PC-3 (cell line): ENCODE data around the gene ALX3. TPM values are rescaled to one million over a fixed set of nuclear protein-coding genes. Genes with fewer than 3 reads are reported as not detected.

Experiments used
- ATAC-seq: fragments of 200-7000 bp; cut with Tn5 transposase; 2 replicates; pipeline ENCODE4 v1.9.1; 2020; ENCODE audit warnings: mild to moderate bottlenecking, moderate library complexity
- BruUV-seq: library from RNA; stranded (reverse); fragments of 400-500 nt; replicated peaks from 2 replicates; lab custom pipeline; 2021; lab: Mats Ljungman, UMichigan
- CTCF ChIA-PET: fragments of 300-600 bp; sonication (Branson Sonifier 250); formaldehyde crosslinking; loops from one replicate; lab custom pipeline; 2022; ENCODE audit warnings: antibody characterized with exemption; lab: Charles Lee
- POLR2A ChIA-PET: fragments of 300-600 bp; sonication (Branson Sonifier 250); formaldehyde crosslinking; loops from one replicate; lab custom pipeline; 2022; ENCODE audit warnings: antibody characterized with exemption; ENCODE audit not compliant: unreplicated experiment; lab: Charles Lee
- DNase-seq: peaks from one replicate; pipeline ENCODE4 v3.0.0-alpha.2; 2015
- H2AFZ ChIP-seq: fragments of 300-600 bp; sonication (generic); 2 replicates; pipeline ENCODE4 v1.6.0; 2016; ENCODE audit warnings: antibody characterized with exemption, low read length
- H3F3A ChIP-seq: fragments of 300-600 bp; sonication (generic); one replicate; pipeline ENCODE4 v1.6.0; 2017; ENCODE audit warnings: antibody characterized with exemption, low read length, control low read depth, mild to moderate bottlenecking; ENCODE audit not compliant: unreplicated experiment
- H3K27ac ChIP-seq: fragments of 300-600 bp; sonication (generic); 2 replicates; pipeline ENCODE4 v1.5.1; 2016; ENCODE audit warnings: mild to moderate bottlenecking, low read length
- H3K27me3 ChIP-seq: fragments of 300-600 bp; sonication (generic); 2 replicates; pipeline ENCODE4 v1.6.1; 2016; ENCODE audit warnings: low read length, mixed read lengths
- H3K36me3 ChIP-seq: fragments of 300-600 bp; sonication (generic); 2 replicates; pipeline ENCODE4 v1.6.1; 2016; ENCODE audit warnings: low read depth, mixed run types, low read length, mixed read lengths
- H3K4me1 ChIP-seq: fragments of 300-600 bp; sonication (generic); 2 replicates; pipeline ENCODE4 v1.5.1; 2016; ENCODE audit warnings: low read length; ENCODE audit not compliant: insufficient read depth
- H3K4me2 ChIP-seq: fragments of 300-600 bp; sonication (generic); 2 replicates; pipeline ENCODE4 v1.6.0; 2016; ENCODE audit warnings: low read length
- H3K4me3 ChIP-seq: fragments of 300-600 bp; sonication (generic); 2 replicates; pipeline ENCODE4 v1.5.1; 2016; ENCODE audit warnings: mild to moderate bottlenecking, low read length, mixed read lengths
- H3K79me2 ChIP-seq: fragments of 300-600 bp; sonication (generic); 2 replicates; pipeline ENCODE4 v1.6.1; 2017; ENCODE audit warnings: low read length, mixed read lengths
- H3K9ac ChIP-seq: fragments of 300-600 bp; sonication (generic); 2 replicates; pipeline ENCODE4 v1.6.0; 2016; ENCODE audit warnings: mild to moderate bottlenecking, low read length
- H3K9me2 ChIP-seq: fragments of 300-600 bp; sonication (generic); replicated peaks from 2 replicates; pipeline ENCODE4 v1.6.1; 2016; ENCODE audit warnings: mixed run types, low read length, mixed read lengths
- H3K9me3 ChIP-seq: fragments of 300-600 bp; sonication (generic); 2 replicates; pipeline ENCODE4 v1.6.1; 2016; ENCODE audit warnings: low read length, mixed read lengths
- H4K20me1 ChIP-seq: fragments of 300-600 bp; sonication (generic); 2 replicates; pipeline ENCODE4 v1.6.1; 2016; ENCODE audit warnings: low read length, mixed read lengths
- EZH2 ChIP-seq: fragments of 300-600 bp; sonication (generic); IDR thresholded peaks from one replicate; pipeline ENCODE4 v1.6.1; 2017; ENCODE audit warnings: antibody characterized with exemption, mild to moderate bottlenecking, low read length; ENCODE audit not compliant: unreplicated experiment
- EZH2phosphoT487 ChIP-seq: fragments of 300-600 bp; sonication (generic); IDR thresholded peaks from 2 replicates; pipeline ENCODE4 v1.6.1; 2018; ENCODE audit warnings: mild to moderate bottlenecking, antibody characterized with exemption, low read length, borderline replicate concordance
- intact Hi-C: fragments of 100-400 bp; cut with micrococcal nuclease; formaldehyde crosslinking; loops from 2 replicates; pipeline ENCODE4 v1.9.0; 2023
- total RNA-seq: library from RNA; depleted of rRNA; stranded (reverse); fragments of >200 nt; gene quantifications from 2 replicates; pipeline ENCODE4 v1.2.3, GENCODE V29; 2014
- TF ChIP-seq, protein P1 (sequence below): fragments of 300-600 bp; sonication (generic); conservative IDR thresholded peaks from 2 replicates; pipeline ENCODE4 v1.5.1; 2017; ENCODE audit warnings: antibody characterized with exemption, low read depth, mild to moderate bottlenecking, low read length

ALX3 gene
- total RNA-seq, 1 experiment from 2014 or later, result not detected

DNA sequence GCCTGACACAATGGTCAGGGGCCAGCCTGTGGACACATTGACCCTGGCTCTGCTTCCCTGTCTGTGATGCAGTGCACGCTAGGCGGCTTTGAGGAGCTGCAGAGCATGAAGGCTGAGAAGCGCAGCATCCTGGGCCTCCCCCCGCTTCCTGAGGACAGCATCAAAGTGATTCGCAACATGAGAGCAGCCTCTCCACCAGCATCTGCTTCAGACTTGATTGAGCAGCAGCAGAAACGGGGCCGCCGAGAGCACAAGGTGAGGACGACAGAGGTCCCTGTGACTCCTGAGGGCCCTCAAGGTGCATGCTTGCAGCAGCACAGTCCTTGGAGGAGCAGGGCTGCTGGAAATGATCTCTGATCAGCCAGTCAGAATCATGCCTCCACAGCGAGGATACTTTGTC, 27.5 kb downstream of the ALX3 start:
- peaks cover 79% of the 10 kb centered on the region for H3K36me3 ChIP-seq
- H3K9me2 ChIP-seq, result no peaks in the 10 kb centered on the region
- no peaks in the 10 kb centered on the region for H3K79me2 ChIP-seq
- intact Hi-C loops, result no loop called here
- no peak overlapping the region for H3K9ac ChIP-seq
- no peak overlapping the region for H3K4me3 ChIP-seq
- no peak overlapping the region for H2AFZ ChIP-seq
- ATAC-seq (no peak), DNase-seq (no peak)
- no peak overlapping the region for H3K4me2 ChIP-seq
- no peaks in the 10 kb centered on the region for H4K20me1 ChIP-seq
- no peaks in the 10 kb centered on the region for H3K4me1 ChIP-seq
- ChIA-PET POLR2A (no interaction called here), CTCF (no interaction called here)
- no peaks in the 10 kb centered on the region for H3K27me3 ChIP-seq
- no TSS peak for BruUV-seq
- H3K9me3 ChIP-seq, result no peaks in the 10 kb centered on the region
- no peak overlapping the region for H3K27ac ChIP-seq
- no peaks in the 10 kb centered on the region for H3F3A ChIP-seq
- TF ChIP-seq EZH2phosphoT487 (no peak), EZH2 (no peak)
- TF ChIP-seq, protein P1, sequence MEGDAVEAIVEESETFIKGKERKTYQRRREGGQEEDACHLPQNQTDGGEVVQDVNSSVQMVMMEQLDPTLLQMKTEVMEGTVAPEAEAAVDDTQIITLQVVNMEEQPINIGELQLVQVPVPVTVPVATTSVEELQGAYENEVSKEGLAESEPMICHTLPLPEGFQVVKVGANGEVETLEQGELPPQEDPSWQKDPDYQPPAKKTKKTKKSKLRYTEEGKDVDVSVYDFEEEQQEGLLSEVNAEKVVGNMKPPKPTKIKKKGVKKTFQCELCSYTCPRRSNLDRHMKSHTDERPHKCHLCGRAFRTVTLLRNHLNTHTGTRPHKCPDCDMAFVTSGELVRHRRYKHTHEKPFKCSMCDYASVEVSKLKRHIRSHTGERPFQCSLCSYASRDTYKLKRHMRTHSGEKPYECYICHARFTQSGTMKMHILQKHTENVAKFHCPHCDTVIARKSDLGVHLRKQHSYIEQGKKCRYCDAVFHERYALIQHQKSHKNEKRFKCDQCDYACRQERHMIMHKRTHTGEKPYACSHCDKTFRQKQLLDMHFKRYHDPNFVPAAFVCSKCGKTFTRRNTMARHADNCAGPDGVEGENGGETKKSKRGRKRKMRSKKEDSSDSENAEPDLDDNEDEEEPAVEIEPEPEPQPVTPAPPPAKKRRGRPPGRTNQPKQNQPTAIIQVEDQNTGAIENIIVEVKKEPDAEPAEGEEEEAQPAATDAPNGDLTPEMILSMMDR, result no peak

DNA sequence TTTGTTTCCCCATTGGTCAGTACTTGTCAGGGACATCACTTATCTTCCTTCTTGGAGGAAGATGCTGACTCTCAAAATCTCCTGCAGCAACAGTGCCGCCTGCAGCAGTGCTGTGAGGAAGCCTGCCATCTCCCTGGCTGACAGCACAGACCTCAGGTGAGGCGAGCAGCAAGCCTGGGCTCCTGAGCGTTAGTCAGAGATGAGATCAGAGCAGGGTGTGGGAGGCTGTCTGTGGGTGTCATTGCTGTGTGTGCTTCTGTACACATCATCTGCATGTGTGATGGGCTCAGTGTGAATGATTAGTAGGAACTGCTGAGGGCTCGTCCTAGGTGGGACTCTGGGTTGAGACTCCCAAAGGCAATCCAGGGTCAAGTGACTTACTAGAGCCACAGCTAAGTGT, 29.9 kb downstream of the ALX3 start:
- Histone ChIP-seq H3F3A (no peaks in the 10 kb centered on the region), H3K27me3 (no peaks in the 10 kb centered on the region), H3K4me2 (no peak overlapping the region), H3K36me3 (peaks cover 70% of the 10 kb centered on the region), H3K79me2 (peaks cover 21% of the 10 kb centered on the region), H3K9me3 (no peaks in the 10 kb centered on the region), H3K27ac (no peak overlapping the region), H3K4me1 (peaks cover 5% of the 10 kb centered on the region; the same call in 1 of the 2 replicates), H3K9ac (no peak overlapping the region), H3K9me2 (no peaks in the 10 kb centered on the region), H4K20me1 (0 out of 2 replicates have a peak, but pooled peaks cover 2% of the 10 kb centered on the region), H2AFZ (no peak overlapping the region), H3K4me3 (no peak overlapping the region)
- no peak for ATAC-seq
- DNase-seq, result no peak
- ChIA-PET CTCF (no interaction called here), POLR2A (no interaction called here)
- no TSS peak for BruUV-seq
- TF ChIP-seq EZH2, result no peak
- intact Hi-C loops, result no loop called here

DNA sequence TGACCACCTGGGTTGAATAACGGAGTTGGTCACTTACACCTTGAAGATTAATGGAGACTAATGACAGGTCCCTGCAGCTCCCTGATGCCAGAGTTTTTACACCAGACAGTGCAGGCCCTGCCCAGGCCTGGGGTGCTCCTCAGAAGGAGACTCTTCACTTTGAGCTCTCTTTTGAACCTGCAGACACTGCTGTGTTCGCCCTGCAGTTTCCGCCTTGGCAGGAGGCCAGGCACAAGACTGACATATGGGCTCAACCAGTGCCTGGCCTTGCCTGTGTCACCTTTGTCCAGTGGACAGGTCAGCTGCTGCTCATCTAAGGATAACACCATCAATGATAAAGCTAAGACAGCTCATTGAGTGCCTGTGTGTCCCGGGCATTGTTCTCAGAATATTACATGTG, 30.8 kb downstream of the ALX3 start:
- TF ChIP-seq, protein P1, result no peak
- TF ChIP-seq EZH2phosphoT487, result no peak
- intact Hi-C loops, result no loop called here
- Histone ChIP-seq H3K9me3 (no peaks in the 10 kb centered on the region), H3K4me2 (no peak overlapping the region), H2AFZ (no peak overlapping the region), H3K4me3 (no peak overlapping the region), H3F3A (no peaks in the 10 kb centered on the region), H3K27me3 (no peaks in the 10 kb centered on the region), H3K79me2 (peaks cover 30% of the 10 kb centered on the region), H3K36me3 (peaks cover 63% of the 10 kb centered on the region), H4K20me1 (0 out of 2 replicates have a peak, but pooled peaks cover 5% of the 10 kb centered on the region), H3K27ac (no peak overlapping the region), H3K9me2 (no peaks in the 10 kb centered on the region), H3K4me1 (peaks cover 7% of the 10 kb centered on the region; the same call in 1 of the 2 replicates), H3K9ac (no peak overlapping the region)
- no TSS peak for BruUV-seq
- ChIA-PET CTCF (no interaction called here), POLR2A (no interaction called here)
- ATAC-seq (no peak), DNase-seq (no peak)
